ENCODE measurements around the gene KIF18B.
A peak's percentile ranks its signal among the peaks of the same experiment; 100 is the strongest.

The KIF18B gene

GRCh38 chr17:44947461-44948314 lies at the start of gene KIF18B:
Gene KIF18B (minus strand): TSS chr17:44947773. CDS start chr17:44936344, 11,429 bp downstream.
- peak; percentile 99 for DNase-seq (ENCODE audit: low spot score)

DNA sequence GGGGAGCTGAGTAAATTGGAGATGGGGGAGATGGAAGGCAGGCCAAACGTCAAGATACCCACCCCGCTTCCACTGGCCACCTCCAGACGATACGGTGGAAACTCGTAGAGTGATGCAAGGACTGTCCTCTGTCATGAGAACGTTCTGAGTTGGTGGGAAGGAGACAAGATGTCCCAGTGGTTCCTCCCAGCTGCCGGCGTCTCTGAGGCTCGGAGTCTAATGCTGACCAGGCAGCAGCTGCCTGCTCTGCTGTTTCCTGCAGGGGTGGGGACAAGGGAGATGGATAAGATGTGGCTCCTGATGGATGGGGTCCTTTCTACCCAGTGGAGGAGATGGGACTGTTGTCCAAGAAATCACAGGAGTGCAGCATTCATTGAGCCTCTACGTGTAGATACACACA lies 48.7 kb upstream of the KIF18B start:
- DNase-seq (ENCODE audit: low spot score): no peak

GRCh38 chr17:44995436-44996001 lies 47.9 kb upstream of the KIF18B start:
- DNase-seq (ENCODE audit: low spot score): no peak

- no peak for DNase-seq (ENCODE audit: low spot score)
Measured at GRCh38 chr17:44992242-44992939, 44.8 kb upstream of the KIF18B start.

- no peak for DNase-seq (ENCODE audit: low spot score)
Measured at GRCh38 chr17:44990994-44991393, 43.4 kb upstream of the KIF18B start.

DNA sequence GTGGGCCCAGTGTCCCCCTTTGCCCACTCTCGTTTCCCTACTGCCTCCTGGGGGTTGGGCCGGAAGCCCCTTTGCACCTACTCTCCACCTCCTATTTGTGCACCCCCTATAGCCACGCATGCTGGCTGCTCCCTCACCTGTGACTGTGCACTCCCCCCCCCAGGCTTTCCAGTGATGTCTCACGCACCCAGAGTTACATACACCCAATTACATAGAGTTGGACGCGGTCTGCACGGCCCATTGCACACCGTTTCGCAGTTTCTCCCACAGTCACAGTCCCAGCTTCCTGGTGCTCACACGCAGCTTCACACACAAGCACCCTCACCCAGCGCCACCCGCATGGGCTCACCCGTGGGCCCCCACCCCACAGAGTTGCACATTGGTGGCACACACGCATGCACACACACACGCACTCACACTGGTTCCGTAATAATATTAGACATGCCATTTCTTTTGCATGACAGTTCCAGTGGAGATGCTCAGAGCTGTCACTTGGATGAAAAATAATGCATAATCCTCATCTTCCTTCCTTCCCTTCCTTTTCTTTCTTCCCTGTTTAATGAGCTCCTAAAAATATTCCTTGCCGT lies 42.1 kb upstream of the KIF18B start:
- no peak for DNase-seq (ENCODE audit: low spot score)

- DNase-seq (ENCODE audit: low spot score): no peak
Measured at GRCh38 chr17:44988044-44988942, 40.7 kb upstream of the KIF18B start.

DNA sequence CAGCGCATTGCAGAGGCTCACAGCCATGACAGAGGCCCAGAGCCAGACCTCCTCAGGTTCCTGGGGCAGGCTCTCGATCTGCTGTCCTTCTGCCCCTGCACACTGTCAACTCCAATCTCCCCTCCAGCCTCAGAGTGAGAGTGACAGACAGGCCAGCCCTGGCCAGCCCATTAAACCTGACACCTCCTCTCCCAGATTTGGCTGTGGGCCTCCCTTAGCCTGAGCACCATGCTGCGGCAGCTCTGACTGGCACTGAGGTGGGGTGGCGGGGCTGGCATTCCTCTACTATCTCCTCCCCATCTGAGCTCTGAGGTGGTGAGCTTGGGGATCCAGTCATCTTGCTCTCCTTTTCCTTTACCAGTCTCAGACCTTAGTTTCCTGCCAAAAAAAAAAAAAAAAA lies 36.0 kb upstream of the KIF18B start:
- DNase-seq (ENCODE audit: low spot score): no peak

GRCh38 chr17:44982113-44982702 lies 34.6 kb upstream of the KIF18B start:
- DNase-seq (ENCODE audit: low spot score): no peak

- DNase-seq (ENCODE audit: low spot score): peak; percentile 67
Measured at GRCh38 chr17:44981221-44981968, 33.8 kb upstream of the KIF18B start.

GRCh38 chr17:44979426-44979995 lies 31.9 kb upstream of the KIF18B start:
- no peak for DNase-seq (ENCODE audit: low spot score)

- no peak for DNase-seq (ENCODE audit: low spot score)
Measured at GRCh38 chr17:44978807-44979206, 31.2 kb upstream of the KIF18B start.

GRCh38 chr17:44977814-44978550 lies 30.4 kb upstream of the KIF18B start:
- no peak for DNase-seq (ENCODE audit: low spot score)

DNA sequence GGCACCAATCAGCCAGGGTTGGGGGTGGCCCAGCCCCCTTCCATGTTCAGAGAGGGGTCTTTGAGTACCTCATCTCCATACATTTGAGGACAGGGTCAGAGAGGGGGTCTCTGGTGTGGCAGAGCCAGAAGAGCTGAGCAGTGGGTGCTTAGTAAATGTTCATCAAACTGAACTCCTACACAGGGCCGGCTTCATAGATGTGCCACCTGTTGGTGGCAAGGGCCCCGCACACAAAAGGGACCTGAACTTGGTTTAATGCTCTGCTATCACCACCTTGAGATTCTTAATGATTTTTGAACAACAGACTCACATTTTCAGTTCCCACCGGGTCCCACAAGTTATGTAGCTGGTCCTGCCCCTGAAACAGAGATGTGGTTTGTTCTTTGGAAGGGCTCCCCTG lies 29.5 kb upstream of the KIF18B start:
- no peak for DNase-seq (ENCODE audit: low spot score)

GRCh38 chr17:44976206-44976605 lies 28.6 kb upstream of the KIF18B start:
- no peak for DNase-seq (ENCODE audit: low spot score)

DNA sequence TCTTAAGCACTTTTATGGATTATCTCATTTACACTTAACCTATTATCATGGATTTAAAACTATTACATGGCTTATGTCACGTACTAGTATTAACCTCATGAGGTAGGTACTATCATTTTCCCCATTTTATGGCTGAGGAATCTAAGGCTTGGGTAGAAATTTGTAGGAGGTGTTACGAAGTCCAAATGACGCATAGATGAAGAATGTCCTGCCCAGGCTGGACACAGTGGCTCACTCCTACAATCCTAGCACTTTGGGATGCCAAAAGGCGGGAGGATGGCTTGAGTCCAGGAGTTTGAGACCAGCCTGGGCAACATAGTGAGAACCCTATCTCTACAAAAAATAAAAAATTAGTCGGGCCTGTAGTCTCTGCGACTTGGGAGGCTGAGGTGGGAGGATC lies 25.4 kb upstream of the KIF18B start:
- no peak for DNase-seq (ENCODE audit: low spot score)

DNA sequence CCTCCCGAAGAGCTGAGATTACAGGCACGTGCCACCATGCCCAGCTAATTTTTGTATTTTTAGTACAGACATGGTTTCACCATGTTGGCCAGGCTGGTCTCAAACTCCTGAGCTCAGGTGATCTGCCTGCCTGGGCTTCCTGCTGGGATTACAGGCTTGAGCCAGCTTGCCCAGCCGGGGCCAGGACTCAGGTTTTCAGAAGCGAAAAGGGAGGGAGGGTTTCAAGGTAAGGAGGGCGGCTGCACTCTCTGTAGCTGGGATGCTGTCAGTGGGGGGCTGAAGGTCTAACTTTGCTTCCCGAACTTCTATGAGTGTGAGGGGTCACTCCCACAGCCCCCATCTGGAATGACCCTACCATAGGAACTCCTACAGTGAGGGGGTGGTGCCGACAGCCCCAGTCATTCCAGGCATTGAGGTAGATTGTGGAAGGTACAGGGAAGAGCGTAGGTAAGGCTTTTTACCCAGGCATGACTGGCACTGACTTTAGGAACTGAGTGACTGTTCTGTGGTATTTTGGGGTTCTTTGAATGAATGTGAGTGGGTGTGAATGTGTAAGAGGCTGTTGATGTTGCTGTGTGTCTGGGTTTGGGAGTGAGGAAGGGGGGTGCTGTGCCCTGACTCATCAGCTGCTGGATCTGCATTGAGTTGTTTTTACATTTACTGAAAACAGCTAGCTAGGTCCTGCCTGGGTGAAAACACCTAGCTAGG lies 24.4 kb upstream of the KIF18B start:
- no peak for DNase-seq (ENCODE audit: low spot score)

DNA sequence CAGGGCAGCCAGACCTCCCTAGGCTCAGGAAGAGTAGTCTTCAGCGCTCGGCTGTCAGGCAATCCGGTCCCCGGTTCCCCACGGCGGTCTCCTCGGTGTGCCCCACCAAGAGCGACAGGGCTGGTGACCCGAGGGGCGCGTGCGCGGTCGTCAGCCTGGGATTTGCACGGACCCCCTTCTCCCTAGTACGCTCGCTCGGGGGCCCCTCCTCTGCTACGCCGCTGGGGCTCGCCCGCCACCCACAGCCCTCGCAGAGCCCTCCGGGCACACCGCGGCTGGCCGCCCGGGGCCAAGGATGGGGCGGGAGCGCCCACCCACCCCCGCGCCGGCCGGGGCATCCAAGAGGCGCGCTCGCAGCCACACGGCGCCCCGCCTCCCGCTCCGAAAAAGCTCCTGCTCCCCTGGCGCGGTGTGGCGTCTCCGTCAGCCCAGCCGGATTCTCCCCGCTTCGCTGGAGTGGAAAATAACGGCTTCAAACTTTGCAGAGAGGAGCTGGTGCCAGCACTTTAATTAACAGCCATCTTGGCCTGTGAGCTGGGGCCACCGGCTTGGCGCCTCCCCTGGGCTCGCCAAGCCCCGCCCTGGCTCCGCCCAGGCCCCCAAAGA lies 22.7 kb upstream of the KIF18B start:
- no peak for DNase-seq (ENCODE audit: low spot score)
